Urothelium cell line (cell line): ENCODE measurements around the gene PKP4.

Experiments used
- DNase-seq: peaks from one replicate; pipeline ENCODE4 v3.0.0; 2011; ENCODE audit warnings: low spot score, mixed read lengths
- FAIRE-seq: peaks from 2 replicates; lab custom pipeline; 2011; peaks lifted over from hg19 to GRCh38; lab: Jason Lieb, UNC

The PKP4 gene

GRCh38 chr2:158497486-158497885, 40.7 kb downstream of the PKP4 start:
- DNase-seq (no peak), FAIRE-seq (no peak)

- no peak for DNase-seq
- no peak for FAIRE-seq
These were observed 41.4 kb downstream of the PKP4 start for GRCh38 chr2:158498043-158498748.

- DNase-seq: no peak
- FAIRE-seq: no peak
These were observed 42.0 kb downstream of the PKP4 start for GRCh38 chr2:158498749-158499136.

GRCh38 chr2:158499383-158499782, 42.6 kb downstream of the PKP4 start:
- FAIRE-seq: no peak
- no peak for DNase-seq

GRCh38 chr2:158500333-158500732, 43.6 kb downstream of the PKP4 start:
- DNase-seq (no peak), FAIRE-seq (no peak)

- DNase-seq: no peak
- FAIRE-seq: no peak
These were observed 44.5 kb downstream of the PKP4 start for GRCh38 chr2:158501301-158501700.

- peak; percentile 14 for DNase-seq
- no peak for FAIRE-seq
These were observed 46.2 kb downstream of the PKP4 start for GRCh38 chr2:158502974-158503373.

GRCh38 chr2:158504088-158504487, 47.3 kb downstream of the PKP4 start:
- no peak for DNase-seq

GRCh38 chr2:158505448-158505934, 48.7 kb downstream of the PKP4 start:
- DNase-seq (no peak), FAIRE-seq (no peak)

More at GRCh38 chr2:158504088-158504487, 47.3 kb downstream of the PKP4 start:
- no peak for FAIRE-seq

- no peak for DNase-seq
- no peak for FAIRE-seq
These were observed 50.4 kb downstream of the PKP4 start for GRCh38 chr2:158507141-158507540.

GRCh38 chr2:158507679-158508078, 50.9 kb downstream of the PKP4 start:
- DNase-seq (no peak), FAIRE-seq (no peak)

GRCh38 chr2:158509928-158510797, 53.4 kb downstream of the PKP4 start:
- FAIRE-seq: no peak
- no peak for DNase-seq

- no peak for DNase-seq
- no peak for FAIRE-seq
These were observed 54.1 kb downstream of the PKP4 start for GRCh38 chr2:158510887-158511286.

GRCh38 chr2:158511706-158512105, 55.0 kb downstream of the PKP4 start:
- FAIRE-seq (no peak), DNase-seq (no peak)

- DNase-seq (no peak), FAIRE-seq (no peak)
These were observed 55.6 kb downstream of the PKP4 start for GRCh38 chr2:158512323-158512722.

- FAIRE-seq (no peak), DNase-seq (no peak)
These were observed 57.1 kb downstream of the PKP4 start for GRCh38 chr2:158513841-158514240.

- DNase-seq: no peak
- no peak for FAIRE-seq
These were observed 61.3 kb downstream of the PKP4 start for GRCh38 chr2:158518084-158518483.

- no peak for FAIRE-seq
- no peak for DNase-seq
These were observed 62.7 kb downstream of the PKP4 start for GRCh38 chr2:158519481-158519880.

GRCh38 chr2:158529379-158530259, 72.9 kb downstream of the PKP4 start:
- no peak for DNase-seq

GRCh38 chr2:158530829-158531228, 74.1 kb downstream of the PKP4 start:
- DNase-seq (no peak), FAIRE-seq (no peak)

More at GRCh38 chr2:158529379-158530259, 72.9 kb downstream of the PKP4 start:
- peak; percentile 48 for FAIRE-seq

GRCh38 chr2:158533009-158533408, 76.3 kb downstream of the PKP4 start:
- FAIRE-seq: no peak
- no peak for DNase-seq
